Posterior cingulate gyrus (tissue), 11 donors: Measurements from ENCODE around the gene GTF2F1.
"Not testable (repeated sequence)": the region's sequence is repeated elsewhere in the genome, so short reads cannot be mapped to it uniquely, and the experiment has no call there.

ENCODE experiments used
- DNase-seq, 10 donors: peaks; one replicate each; pipeline versions ENCODE4 v3.0.0 to v3.0.0-alpha.2; 2020 to 2021; ENCODE audit warnings: mixed read lengths in 3 of 10
- intact Hi-C: fragments of 100-400 bp; cut with DNase I; formaldehyde crosslinking; loops from one replicate; pipeline ENCODE4 v1.15.1; 2023

GTF2F1 gene

GRCh38 chr19:6393074-6393982 lies at the start of gene GTF2F1:
GTF2F1 (minus strand) TSS chr19:6393164; CDS start chr19:6392995, 169 bp downstream.
- DNase-seq = peak; percentile 92 to 99 (median 96)
- intact Hi-C loops = loop anchor here (2.0 kb wide), 1 partner anchor 31 kb away; the partner anchor contains the start of gene KHSRP

- intact Hi-C loops = no loop called here
- no peak for DNase-seq
Measured at GRCh38 chr19:6442087-6442688, 49.2 kb upstream of the GTF2F1 start.

- intact Hi-C loops = no loop called here
- DNase-seq = no peak
Measured at GRCh38 chr19:6440905-6441304, 47.9 kb upstream of the GTF2F1 start.

GRCh38 chr19:6439743-6440142 lies 46.8 kb upstream of the GTF2F1 start:
- no peak for DNase-seq
- intact Hi-C loops = no loop called here

GRCh38 chr19:6433663-6434062 lies 40.7 kb upstream of the GTF2F1 start, which contains the start of gene SLC25A41:
SLC25A41 (minus strand) TSS chr19:6433763; CDS start chr19:6433693, 70 bp downstream.
- intact Hi-C loops = no loop called here
- no peak for DNase-seq

GRCh38 chr19:6433165-6433564 lies 40.2 kb upstream of the GTF2F1 start:
- DNase-seq = no peak
- intact Hi-C loops = no loop called here

GRCh38 chr19:6431891-6432290 lies 38.9 kb upstream of the GTF2F1 start:
- peak in 1 of 10 donors; percentile 16 for DNase-seq
- intact Hi-C loops = no loop called here

GRCh38 chr19:6429419-6430221 lies 36.7 kb upstream of the GTF2F1 start:
- peak in 1 of 10 donors; percentile 40 for DNase-seq
- intact Hi-C loops = no loop called here

- peak in 1 of 10 donors; percentile 10 for DNase-seq
- intact Hi-C loops = not testable (repeated sequence)
Measured at GRCh38 chr19:6428692-6429418, 35.9 kb upstream of the GTF2F1 start.

- DNase-seq = peak in 1 of 10 donors; percentile 61
- intact Hi-C loops = no loop called here
Measured at GRCh38 chr19:6427131-6427530, 34.2 kb upstream of the GTF2F1 start.

- DNase-seq = peak in 1 of 10 donors; percentile 58
- intact Hi-C loops = loop anchor here (2.0 kb wide), 1 partner anchor 33 kb away; the partner anchor contains the start of gene GTF2F1
Measured at GRCh38 chr19:6425732-6426620, 33.0 kb upstream of the GTF2F1 start.

- DNase-seq = peak; percentile 90 to 100 (median 99)
- intact Hi-C loops = loop anchor here (2.0 kb wide), 1 partner anchor 32 kb away; the partner anchor contains the start of gene GTF2F1
Measured at GRCh38 chr19:6424939-6425731, 32.2 kb upstream of the GTF2F1 start.

GRCh38 chr19:6424195-6424938 lies 31.4 kb upstream of the GTF2F1 start, which contains the start of gene KHSRP:
KHSRP (minus strand) TSS chr19:6424811; CDS start chr19:6424701, 110 bp downstream.
- DNase-seq = peak in 3 of 10 donors; percentile 77 to 99 (median 98)
- intact Hi-C loops = loop anchor here (2.0 kb wide), 1 partner anchor 32 kb away; the partner anchor contains the start of gene GTF2F1

- DNase-seq = no peak
- intact Hi-C loops = loop anchor here (2.0 kb wide), 1 partner anchor 31 kb away; the partner anchor contains the start of gene GTF2F1
Measured at GRCh38 chr19:6423499-6424194, 30.7 kb upstream of the GTF2F1 start.

GRCh38 chr19:6421075-6422014 lies 28.4 kb upstream of the GTF2F1 start:
- intact Hi-C loops = no loop called here
- DNase-seq = peak in 2 of 10 donors; percentile 56 to 79
